ENCODE results near the gene LRRC9. TPM values are rescaled to one million over a fixed set of nuclear protein-coding genes. Genes with fewer than 3 reads are reported as not detected.

LRRC9 gene
- total RNA-seq: not detected

DNA sequence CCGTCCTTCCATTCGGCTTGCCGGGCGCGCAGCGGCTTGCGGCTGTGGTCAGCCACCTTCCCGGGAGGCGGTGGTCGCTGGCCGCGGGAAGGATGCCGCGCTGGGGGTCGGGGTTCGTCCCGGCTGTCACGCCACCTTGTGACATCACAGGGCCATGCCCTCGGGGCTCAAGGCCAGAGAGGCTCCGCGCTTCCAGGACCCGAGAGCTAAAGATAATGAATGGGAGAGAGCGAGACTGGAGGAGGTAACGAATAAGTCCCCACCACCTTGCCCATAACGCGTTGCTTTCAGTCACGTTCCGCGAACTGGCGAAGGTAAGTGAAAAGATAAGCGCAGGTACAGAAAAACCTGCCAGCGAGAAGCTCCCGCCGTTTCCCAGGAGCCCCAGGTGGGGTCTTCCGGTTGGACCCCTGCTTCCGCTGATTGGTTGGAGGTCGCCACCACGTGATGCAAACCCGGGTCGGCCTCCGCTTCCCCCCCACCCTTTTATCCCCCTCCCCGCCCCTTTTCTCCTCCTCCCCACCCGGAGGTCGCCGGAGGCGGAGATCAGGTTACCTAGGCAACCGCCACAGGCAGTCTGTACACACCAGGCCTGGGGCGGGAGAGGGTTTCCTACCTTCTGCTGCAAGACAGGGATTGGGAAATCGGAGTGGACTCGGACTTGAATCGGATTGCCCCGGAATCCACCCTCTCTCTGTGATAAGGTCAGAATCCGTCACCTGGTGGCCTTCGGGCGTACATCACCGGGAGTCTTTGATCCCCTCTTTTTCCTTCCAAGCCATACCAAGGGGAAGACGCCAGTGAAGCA lies at the start of gene LRRC9:
TSS of gene LRRC9 (plus strand) at position 575 of the 808 bp plus-strand sequence.
- TF ChIP-seq EP300 (IDR thresholded peaks at IDR 0.05) (no peak), POLR2A (IDR thresholded peaks at IDR 0.05) (no peak), POLR2AphosphoS5 (IDR thresholded peaks at IDR 0.05) (no peak)
- TF ChIP-seq, protein P1, sequence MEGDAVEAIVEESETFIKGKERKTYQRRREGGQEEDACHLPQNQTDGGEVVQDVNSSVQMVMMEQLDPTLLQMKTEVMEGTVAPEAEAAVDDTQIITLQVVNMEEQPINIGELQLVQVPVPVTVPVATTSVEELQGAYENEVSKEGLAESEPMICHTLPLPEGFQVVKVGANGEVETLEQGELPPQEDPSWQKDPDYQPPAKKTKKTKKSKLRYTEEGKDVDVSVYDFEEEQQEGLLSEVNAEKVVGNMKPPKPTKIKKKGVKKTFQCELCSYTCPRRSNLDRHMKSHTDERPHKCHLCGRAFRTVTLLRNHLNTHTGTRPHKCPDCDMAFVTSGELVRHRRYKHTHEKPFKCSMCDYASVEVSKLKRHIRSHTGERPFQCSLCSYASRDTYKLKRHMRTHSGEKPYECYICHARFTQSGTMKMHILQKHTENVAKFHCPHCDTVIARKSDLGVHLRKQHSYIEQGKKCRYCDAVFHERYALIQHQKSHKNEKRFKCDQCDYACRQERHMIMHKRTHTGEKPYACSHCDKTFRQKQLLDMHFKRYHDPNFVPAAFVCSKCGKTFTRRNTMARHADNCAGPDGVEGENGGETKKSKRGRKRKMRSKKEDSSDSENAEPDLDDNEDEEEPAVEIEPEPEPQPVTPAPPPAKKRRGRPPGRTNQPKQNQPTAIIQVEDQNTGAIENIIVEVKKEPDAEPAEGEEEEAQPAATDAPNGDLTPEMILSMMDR (IDR thresholded peaks at IDR 0.05): no peak
- H3K4me3 ChIP-seq: peak within 1 kb of the TSS in 1 of 2 donors; percentile 46
- no peak within 1 kb of the TSS for H3K27ac ChIP-seq
- peaks cover 50% of the 10 kb centered on the region for H3K27me3 ChIP-seq
- H3K9me3 ChIP-seq: no peaks in the 10 kb centered on the region
- peaks cover 0 to 14% (median 6%) of the 10 kb centered on the region in 3 donors for H3K4me1 ChIP-seq
- no peak for ATAC-seq
- whole genome bisulfite sequencing, 2 donors (ENCODE audit: low coverage in 1 of 2): 6% methylated on average over 21 of the region's 57 CpGs; no CpG with 5 or more reads in 1 of the 2 donors
- H3K36me3 ChIP-seq: no peaks in the 10 kb centered on the region

- peak within 1 kb of the TSS in 3 of 4 donors; percentile 47 to 55 (median 54) for H3K27ac ChIP-seq
These were observed 49.4 kb upstream of the LRRC9 start, which contains the start of gene RTN1 for GRCh38 chr14:59870277-59871165. TSS of gene RTN1 (minus strand) at chr14:59870776. CDS start at chr14:59870630, 146 bp downstream.

GRCh38 chr14:59871166-59871495 lies 48.8 kb upstream of the LRRC9 start:
- peak overlapping the region in 2 of 4 donors; percentile 47 to 54 for H3K27ac ChIP-seq
- WGBS, 2 donors (ENCODE audit: low coverage in 1 of 2): 0 to 2% methylated on average over 1 to 4 of the region's 4 CpGs
- no peaks in the 10 kb centered on the region for H3K9me3 ChIP-seq
- TF ChIP-seq POLR2AphosphoS5 (IDR thresholded peaks at IDR 0.05) (no peak), EP300 (IDR thresholded peaks at IDR 0.05) (no peak), POLR2A (IDR thresholded peaks at IDR 0.05) (no peak)
- TF ChIP-seq, protein P1 (IDR thresholded peaks at IDR 0.05): no peak
- H3K4me3 ChIP-seq: peak overlapping the region; percentile 46 to 74
- no peak for ATAC-seq
- H3K27me3 ChIP-seq: peaks cover 63% of the 10 kb centered on the region
- no peaks in the 10 kb centered on the region for H3K36me3 ChIP-seq
- peaks cover 0 to 25% (median 8%) of the 10 kb centered on the region in 3 donors for H3K4me1 ChIP-seq

More at GRCh38 chr14:59870277-59871165, 49.4 kb upstream of the LRRC9 start, which contains the start of gene RTN1:
- no peaks in the 10 kb centered on the region for H3K9me3 ChIP-seq
- H3K4me3 ChIP-seq: peak within 1 kb of the TSS; percentile 46 to 74
- 0% methylated on average over 16 of the region's 84 CpGs; no CpG with 5 or more reads in 1 of the 2 donors for WGBS, 2 donors (ENCODE audit: low coverage in 1 of 2)
- ATAC-seq: peak; percentile 84
- peaks cover 0 to 25% (median 8%) of the 10 kb centered on the region in 3 donors for H3K4me1 ChIP-seq
- peaks cover 63% of the 10 kb centered on the region for H3K27me3 ChIP-seq
- TF ChIP-seq POLR2A (IDR thresholded peaks at IDR 0.05) (peak in 1 of 2 donors; percentile 23), POLR2AphosphoS5 (IDR thresholded peaks at IDR 0.05) (no peak), EP300 (IDR thresholded peaks at IDR 0.05) (no peak)
- TF ChIP-seq, protein P1 (IDR thresholded peaks at IDR 0.05): no peak
- H3K36me3 ChIP-seq: no peaks in the 10 kb centered on the region

DNA sequence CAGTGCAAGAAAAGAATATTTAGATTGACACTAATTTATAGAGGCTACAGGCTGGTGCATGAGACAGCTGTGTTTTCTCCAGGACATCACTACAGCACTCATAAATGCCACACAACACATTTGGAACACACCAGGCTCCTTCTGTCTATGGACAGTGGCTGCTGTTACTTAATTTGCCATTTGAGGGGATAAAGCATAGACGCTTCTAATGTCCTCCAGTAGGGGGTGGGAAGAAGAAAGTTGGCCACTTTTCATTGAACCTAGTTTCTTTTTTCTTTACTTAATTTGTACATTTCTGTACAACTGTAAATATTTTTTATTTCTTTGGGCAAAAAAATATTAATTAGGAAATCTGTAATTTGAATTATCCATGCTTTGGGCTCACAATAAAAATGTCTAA lies 37.0 kb upstream of the LRRC9 start:
- no peak for ATAC-seq

More for the DNA sequence above, 37.0 kb upstream of the LRRC9 start:
- H3K27ac ChIP-seq: no peak overlapping the region
- no peaks in the 10 kb centered on the region for H3K36me3 ChIP-seq
- peaks cover 10% of the 10 kb centered on the region for H3K27me3 ChIP-seq
- no peak overlapping the region for H3K4me3 ChIP-seq
- WGBS, 2 donors (ENCODE audit: low coverage in 1 of 2): 25 to 67% methylated on average over 1 of the region's 1 CpG
- no peaks in the 10 kb centered on the region for H3K9me3 ChIP-seq
- no peaks in the 10 kb centered on the region for H3K4me1 ChIP-seq
- no peak for TF ChIP-seq POLR2A (IDR thresholded peaks at IDR 0.05)
- TF ChIP-seq, protein P1 (IDR thresholded peaks at IDR 0.05): no peak
- TF ChIP-seq EP300 (IDR thresholded peaks at IDR 0.05): no peak
- no peak for TF ChIP-seq POLR2AphosphoS5 (IDR thresholded peaks at IDR 0.05)

All from gastroesophageal sphincter (tissue), 4 donors.